ENCODE results near the gene IL12RB1.
A peak's percentile ranks its signal among the peaks of the same experiment; 100 is the strongest.
"Not testable (repeated sequence)": the region's sequence is repeated elsewhere in the genome, so short reads cannot be mapped to it uniquely, and the experiment has no call there.

Gene IL12RB1

GRCh38 chr19:18110609-18111232 lies 24.0 kb upstream of the IL12RB1 start:
- no peak for DNase-seq (ENCODE audit: low spot score)

- DNase-seq (ENCODE audit: low spot score): peak; percentile 74
Observed at GRCh38 chr19:18109733-18110608, 23.2 kb upstream of the IL12RB1 start.

- no peak for DNase-seq (ENCODE audit: low spot score)
Observed at GRCh38 chr19:18109341-18109732, 22.6 kb upstream of the IL12RB1 start.

- no peak for DNase-seq (ENCODE audit: low spot score)
Observed at GRCh38 chr19:18108897-18109296, 22.2 kb upstream of the IL12RB1 start.

- DNase-seq (ENCODE audit: low spot score): no peak
Observed at GRCh38 chr19:18107235-18107634, 20.5 kb upstream of the IL12RB1 start.

GRCh38 chr19:18105259-18105658 lies 18.5 kb upstream of the IL12RB1 start:
- DNase-seq (ENCODE audit: low spot score): not testable (repeated sequence)

GRCh38 chr19:18104793-18105131 lies 18.0 kb upstream of the IL12RB1 start:
- no peak for DNase-seq (ENCODE audit: low spot score)

GRCh38 chr19:18102916-18103542 lies 16.3 kb upstream of the IL12RB1 start:
- no peak for DNase-seq (ENCODE audit: low spot score)

GRCh38 chr19:18101268-18101667 lies 14.5 kb upstream of the IL12RB1 start:
- DNase-seq (ENCODE audit: low spot score): no peak

- peak; percentile 86 for DNase-seq (ENCODE audit: low spot score)
Observed at GRCh38 chr19:18100710-18101109, 14.0 kb upstream of the IL12RB1 start.

- no peak for DNase-seq (ENCODE audit: low spot score)
Observed at GRCh38 chr19:18099623-18099995, 12.9 kb upstream of the IL12RB1 start.

- DNase-seq (ENCODE audit: low spot score): no peak
Observed at GRCh38 chr19:18098891-18099622, 12.3 kb upstream of the IL12RB1 start.

GRCh38 chr19:18097993-18098890 lies 11.5 kb upstream of the IL12RB1 start:
- DNase-seq (ENCODE audit: low spot score): no peak

- DNase-seq (ENCODE audit: low spot score): peak; percentile 99
Observed at GRCh38 chr19:18097217-18097992, 10.7 kb upstream of the IL12RB1 start, which contains the start of gene MAST3. TSS of gene MAST3 (plus strand) at chr19:18097778. CDS start at chr19:18097793, 15 bp downstream.

GRCh38 chr19:18096258-18096657 lies 9.5 kb upstream of the IL12RB1 start:
- no peak for DNase-seq (ENCODE audit: low spot score)

GRCh38 chr19:18093439-18094161 lies 6.9 kb upstream of the IL12RB1 start:
- peak; percentile 45 for DNase-seq (ENCODE audit: low spot score)

GRCh38 chr19:18091217-18091608 lies 4.5 kb upstream of the IL12RB1 start:
- no peak for DNase-seq (ENCODE audit: low spot score)

GRCh38 chr19:18090545-18091216 lies 3.9 kb upstream of the IL12RB1 start:
- no peak for DNase-seq (ENCODE audit: low spot score)

GRCh38 chr19:18089726-18090125 lies 3.0 kb upstream of the IL12RB1 start:
- no peak for DNase-seq (ENCODE audit: low spot score)
